ENCODE results near the gene LAMA3.

Gene LAMA3

DNA sequence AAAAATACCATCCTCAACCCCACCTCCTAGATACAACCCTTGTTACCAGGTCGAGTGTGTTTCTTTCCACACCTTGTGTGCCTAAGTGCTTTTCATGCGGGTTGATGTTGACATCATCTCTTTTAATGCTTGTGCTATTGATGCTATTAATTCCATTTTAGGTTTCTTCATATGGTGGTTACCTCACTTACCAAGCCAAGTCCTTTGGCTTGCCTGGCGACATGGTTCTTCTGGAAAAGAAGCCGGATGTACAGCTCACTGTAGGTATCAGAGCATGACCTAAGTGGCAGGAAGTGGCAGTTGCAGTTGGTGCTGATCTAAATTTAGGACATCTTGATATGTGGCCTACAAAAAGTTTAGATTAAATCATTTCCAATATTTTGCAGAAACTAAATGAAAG, 175.4 kb downstream of the LAMA3 start:
- no peak for TF ChIP-seq CTCF (conservative IDR thresholded peaks at IDR 0.05; ENCODE audit: low read length)
- TF ChIP-seq EZH2phosphoT487 (IDR thresholded peaks at IDR 0.05; ENCODE audit: borderline replicate concordance) = no peak
- H3K27me3 ChIP-seq (ENCODE audit: insufficient read depth, low read length, poor library complexity, severe bottlenecking) = no peaks in the 10 kb centered on the region
- peak overlapping the region; percentile 40 for H3K4me3 ChIP-seq (ENCODE audit: low read length, poor library complexity, severe bottlenecking)
- H3K4me1 ChIP-seq (ENCODE audit: insufficient read depth, low read length, poor library complexity, severe bottlenecking) = peaks cover 69% of the 10 kb centered on the region
- no peaks in the 10 kb centered on the region for H3K9me3 ChIP-seq (ENCODE audit: insufficient read depth, low read depth, low read length)
- no peaks in the 10 kb centered on the region for H3K9me2 ChIP-seq (replicated peaks; ENCODE audit: low read depth, low read length)
- H3F3A ChIP-seq (ENCODE audit: low read depth) = peaks cover 6% of the 10 kb centered on the region
- H2AFZ ChIP-seq (ENCODE audit: low read length) = peak overlapping the region; percentile 42; the same call in 1 of the 2 replicates
- H3K9ac ChIP-seq (ENCODE audit: low read depth, low read length, poor library complexity, severe bottlenecking) = peak overlapping the region; percentile 59
- H4K20me1 ChIP-seq (ENCODE audit: insufficient read depth, low read length, poor library complexity, severe bottlenecking) = no peaks in the 10 kb centered on the region
- no peaks in the 10 kb centered on the region for H3K79me2 ChIP-seq (ENCODE audit: insufficient read depth, low read length)
- peak overlapping the region; percentile 66 for H3K4me2 ChIP-seq (ENCODE audit: low read depth, low read length, poor library complexity, severe bottlenecking)
- H3K36me3 ChIP-seq (ENCODE audit: insufficient read depth, low read length) = no peaks in the 10 kb centered on the region

DNA sequence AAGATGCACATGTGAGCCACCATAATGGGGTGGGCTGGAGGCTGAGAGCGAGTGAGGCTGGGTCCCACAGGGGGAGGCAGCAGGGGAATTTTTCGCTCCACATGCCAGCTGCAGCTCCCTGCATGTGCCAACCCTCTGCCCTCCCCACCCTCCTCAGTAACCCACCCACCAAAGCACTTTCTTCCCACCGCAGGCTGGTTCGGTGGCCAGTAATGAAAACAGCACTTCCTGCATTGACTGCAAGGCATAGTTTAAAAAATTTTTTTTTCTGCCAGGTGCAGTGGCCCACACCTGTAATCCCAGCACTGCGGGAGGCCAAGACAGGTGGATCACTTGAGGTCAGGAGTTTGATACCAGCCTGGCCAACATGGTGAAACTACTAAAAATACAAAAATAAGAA, 177.8 kb downstream of the LAMA3 start:
- Histone ChIP-seq H3K27me3 (ENCODE audit: insufficient read depth, low read length, poor library complexity, severe bottlenecking) (no peaks in the 10 kb centered on the region), H3K9ac (ENCODE audit: low read depth, low read length, poor library complexity, severe bottlenecking) (peak overlapping the region; percentile 59), H3K4me1 (ENCODE audit: insufficient read depth, low read length, poor library complexity, severe bottlenecking) (peaks cover 68% of the 10 kb centered on the region), H4K20me1 (ENCODE audit: insufficient read depth, low read length, poor library complexity, severe bottlenecking) (no peaks in the 10 kb centered on the region), H3F3A (ENCODE audit: low read depth) (peaks cover 6% of the 10 kb centered on the region), H3K9me2 (replicated peaks; ENCODE audit: low read depth, low read length) (no peaks in the 10 kb centered on the region), H3K4me2 (ENCODE audit: low read depth, low read length, poor library complexity, severe bottlenecking) (peak overlapping the region; percentile 2), H3K36me3 (ENCODE audit: insufficient read depth, low read length) (no peaks in the 10 kb centered on the region), H3K9me3 (ENCODE audit: insufficient read depth, low read depth, low read length) (no peaks in the 10 kb centered on the region), H3K79me2 (ENCODE audit: insufficient read depth, low read length) (no peaks in the 10 kb centered on the region), H3K4me3 (ENCODE audit: low read length, poor library complexity, severe bottlenecking) (no peak overlapping the region), H2AFZ (ENCODE audit: low read length) (peak overlapping the region; percentile 73; the same call in 1 of the 2 replicates)
- TF ChIP-seq CTCF (conservative IDR thresholded peaks at IDR 0.05; ENCODE audit: low read length) = no peak
- TF ChIP-seq EZH2phosphoT487 (IDR thresholded peaks at IDR 0.05; ENCODE audit: borderline replicate concordance) = no peak

DNA sequence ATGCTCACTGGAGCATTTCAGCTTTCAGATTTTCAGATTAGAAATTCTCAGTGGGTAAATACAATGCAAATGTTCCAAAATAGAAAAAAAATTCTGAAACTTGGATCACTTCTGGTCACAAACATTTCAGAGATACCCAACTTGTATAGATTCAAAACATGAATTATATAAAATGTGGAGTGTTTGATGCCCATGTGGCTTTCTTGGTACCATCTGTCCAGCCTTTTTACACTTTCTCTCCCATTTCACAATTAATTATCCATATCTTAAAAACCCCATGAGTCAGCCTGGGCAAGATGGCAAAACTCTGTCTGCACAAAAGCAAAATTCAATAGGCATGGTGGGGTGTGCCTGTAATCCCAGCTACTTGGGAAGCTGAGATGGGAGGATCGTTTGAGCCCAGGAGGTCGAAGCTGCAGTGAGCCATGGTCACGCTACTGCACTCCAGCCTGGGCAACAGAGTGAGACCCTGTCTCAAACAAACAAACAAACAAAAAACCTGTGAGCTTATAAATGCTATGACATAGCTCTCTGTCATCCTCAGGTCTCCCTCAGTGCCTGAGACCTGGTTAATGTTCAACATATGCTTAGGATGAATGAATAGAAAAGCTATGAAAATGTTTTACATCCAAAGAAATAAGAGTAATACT, 179.0 kb downstream of the LAMA3 start:
- TF ChIP-seq EZH2phosphoT487 (IDR thresholded peaks at IDR 0.05; ENCODE audit: borderline replicate concordance) (no peak), CTCF (conservative IDR thresholded peaks at IDR 0.05; ENCODE audit: low read length) (no peak)
- no peaks in the 10 kb centered on the region for H3K36me3 ChIP-seq (ENCODE audit: insufficient read depth, low read length)
- no peaks in the 10 kb centered on the region for H3K79me2 ChIP-seq (ENCODE audit: insufficient read depth, low read length)
- no peak overlapping the region for H3K4me2 ChIP-seq (ENCODE audit: low read depth, low read length, poor library complexity, severe bottlenecking)
- no peak overlapping the region for H3K9ac ChIP-seq (ENCODE audit: low read depth, low read length, poor library complexity, severe bottlenecking)
- no peaks in the 10 kb centered on the region for H4K20me1 ChIP-seq (ENCODE audit: insufficient read depth, low read length, poor library complexity, severe bottlenecking)
- H3K9me3 ChIP-seq (ENCODE audit: insufficient read depth, low read depth, low read length) = no peaks in the 10 kb centered on the region
- H3K27me3 ChIP-seq (ENCODE audit: insufficient read depth, low read length, poor library complexity, severe bottlenecking) = no peaks in the 10 kb centered on the region
- no peak overlapping the region for H2AFZ ChIP-seq (ENCODE audit: low read length)
- no peaks in the 10 kb centered on the region for H3K9me2 ChIP-seq (replicated peaks; ENCODE audit: low read depth, low read length)
- no peaks in the 10 kb centered on the region for H3F3A ChIP-seq (ENCODE audit: low read depth)
- no peak overlapping the region for H3K4me3 ChIP-seq (ENCODE audit: low read length, poor library complexity, severe bottlenecking)
- H3K4me1 ChIP-seq (ENCODE audit: insufficient read depth, low read length, poor library complexity, severe bottlenecking) = peaks cover 56% of the 10 kb centered on the region

All from Loucy (cell line).